Glutamatergic neuron (in vitro differentiated cells): ENCODE data around the gene ITGB1BP2. TPM values are rescaled to one million over a fixed set of nuclear protein-coding genes. Genes with fewer than 3 reads are reported as not detected.
"Not testable (repeated sequence)": the region's sequence is repeated elsewhere in the genome, so short reads cannot be mapped to it uniquely, and the experiment has no call there.

Source experiments
- DNase-seq: peaks from one replicate; pipeline ENCODE4 v3.0.0; 2022
- H3K27ac Mint-ChIP-seq: one replicate; pipeline ENCODE4 v1.8.0; 2020; ENCODE audit warnings: mild to moderate bottlenecking, mixed read lengths, inconsistent platforms; ENCODE audit not compliant: unreplicated experiment
- H3K27me3 Mint-ChIP-seq: one replicate; pipeline ENCODE4 v1.8.0; 2020; ENCODE audit warnings: mild to moderate bottlenecking, moderate library complexity, mixed read lengths, inconsistent platforms; ENCODE audit not compliant: unreplicated experiment
- H3K36me3 Mint-ChIP-seq: one replicate; pipeline ENCODE4 v1.8.0; 2020; ENCODE audit warnings: mild to moderate bottlenecking, mixed read lengths, inconsistent platforms; ENCODE audit not compliant: unreplicated experiment
- H3K4me1 Mint-ChIP-seq: one replicate; pipeline ENCODE4 v1.8.0; 2020; ENCODE audit warnings: mild to moderate bottlenecking, low read depth, mixed read lengths, inconsistent platforms; ENCODE audit not compliant: unreplicated experiment
- H3K4me3 Mint-ChIP-seq: one replicate; pipeline ENCODE4 v1.8.0; 2020; ENCODE audit warnings: mild to moderate bottlenecking, mixed read lengths, inconsistent platforms; ENCODE audit not compliant: unreplicated experiment
- H3K9me3 Mint-ChIP-seq: one replicate; pipeline ENCODE4 v1.8.0; 2020; ENCODE audit warnings: mild to moderate bottlenecking, moderate library complexity, mixed read lengths, inconsistent platforms; ENCODE audit not compliant: unreplicated experiment
- CTCF ChIP-seq: fragments of 200-600 bp; sonication (generic); IDR thresholded peaks from one replicate; pipeline ENCODE4 v1.5.0; 2021; ENCODE audit not compliant: partially characterized antibody, unreplicated experiment
- total RNA-seq: library from RNA; stranded (reverse); fragmentation: NEBNext Ultra II Directional; extraction: Animal tissue kit (Norgen Biotek cat#: 25700); gene quantifications from one replicate; pipeline ENCODE4 v1.2.1, GENCODE V29; 2021; ENCODE audit not compliant: unreplicated experiment

ITGB1BP2 gene
- total RNA-seq, 1 donor from 2014 or later: 7.8 TPM

GRCh38 chrX:71304561-71304960, 3.0 kb downstream of the ITGB1BP2 start:
- Mint-ChIP-seq H3K4me1 (no peaks in the 10 kb centered on the region), H3K36me3 (no peaks in the 10 kb centered on the region), H3K27ac (no peak overlapping the region), H3K4me3 (no peak overlapping the region), H3K9me3 (no peaks in the 10 kb centered on the region), H3K27me3 (peaks cover 6% of the 10 kb centered on the region)
- no peak for DNase-seq
- no peak for TF ChIP-seq CTCF

- TF ChIP-seq CTCF: no peak
- no peak overlapping the region for H3K27ac Mint-ChIP-seq
Measured at GRCh38 chrX:71315917-71316316, 14.4 kb downstream of the ITGB1BP2 start.

GRCh38 chrX:71316959-71317358, 15.4 kb downstream of the ITGB1BP2 start:
- H3K4me1 Mint-ChIP-seq, H3K36me3 Mint-ChIP-seq, H3K27me3 Mint-ChIP-seq, DNase-seq, H3K4me3 Mint-ChIP-seq, H3K27ac Mint-ChIP-seq, H3K9me3 Mint-ChIP-seq: not testable (repeated sequence)

More at GRCh38 chrX:71315917-71316316, 14.4 kb downstream of the ITGB1BP2 start:
- H3K36me3 Mint-ChIP-seq: no peaks in the 10 kb centered on the region
- no peaks in the 10 kb centered on the region for H3K27me3 Mint-ChIP-seq
- DNase-seq: no peak
- H3K4me3 Mint-ChIP-seq: no peak overlapping the region
- H3K9me3 Mint-ChIP-seq: peaks cover 2% of the 10 kb centered on the region
- no peaks in the 10 kb centered on the region for H3K4me1 Mint-ChIP-seq

- no peaks in the 10 kb centered on the region for H3K36me3 Mint-ChIP-seq
- H3K27ac Mint-ChIP-seq: no peak overlapping the region
- H3K4me3 Mint-ChIP-seq: no peak overlapping the region
- no peaks in the 10 kb centered on the region for H3K9me3 Mint-ChIP-seq
- H3K4me1 Mint-ChIP-seq: no peaks in the 10 kb centered on the region
- TF ChIP-seq CTCF: no peak
- no peak for DNase-seq
- H3K27me3 Mint-ChIP-seq: no peaks in the 10 kb centered on the region
Measured at GRCh38 chrX:71320126-71320525, 18.6 kb downstream of the ITGB1BP2 start.

- H3K4me1 Mint-ChIP-seq: no peaks in the 10 kb centered on the region
- no peak overlapping the region for H3K4me3 Mint-ChIP-seq
- no peaks in the 10 kb centered on the region for H3K36me3 Mint-ChIP-seq
- TF ChIP-seq CTCF: no peak
- no peak overlapping the region for H3K27ac Mint-ChIP-seq
- H3K9me3 Mint-ChIP-seq: no peaks in the 10 kb centered on the region
- no peaks in the 10 kb centered on the region for H3K27me3 Mint-ChIP-seq
- DNase-seq: no peak
Measured at GRCh38 chrX:71321731-71322130, 20.2 kb downstream of the ITGB1BP2 start.

GRCh38 chrX:71324452-71324851, 22.9 kb downstream of the ITGB1BP2 start:
- not testable (repeated sequence) for H3K4me3 Mint-ChIP-seq, H3K27me3 Mint-ChIP-seq, DNase-seq, H3K27ac Mint-ChIP-seq, H3K9me3 Mint-ChIP-seq, H3K4me1 Mint-ChIP-seq, H3K36me3 Mint-ChIP-seq
